HCT116 (cell line): ENCODE results near the gene GAB2. TPM values are rescaled to one million over a fixed set of nuclear protein-coding genes. Genes with fewer than 3 reads are reported as not detected.

Source experiments
- ATAC-seq: fragments of 200-7000 bp; cut with Tn5 transposase; 2 replicates; pipeline ENCODE4 v1.9.1; 2020; ENCODE audit warnings: mild to moderate bottlenecking, moderate library complexity
- BruUV-seq: library from RNA; stranded (reverse); fragments of 400-500 nt; replicated peaks from 2 replicates; lab custom pipeline; 2021; lab: Mats Ljungman, UMichigan
- CTCF ChIA-PET: fragments of 300-600 bp; sonication (Branson Sonifier 250); formaldehyde crosslinking; loops from one replicate; lab custom pipeline; 2021; ENCODE audit warnings: antibody characterized with exemption; lab: Charles Lee
- POLR2A ChIA-PET: fragments of 300-600, 350-600 bp; sonication (Branson Sonifier 250); formaldehyde crosslinking; loops from one replicate; lab custom pipeline; 2021; ENCODE audit warnings: antibody characterized with exemption; lab: Charles Lee
- RAD21 ChIA-PET, 2 experiments: fragments of 300-600 bp; sonication (Branson Sonifier 250); formaldehyde crosslinking; loops; one replicate each; lab custom pipeline; 2023; ENCODE audit warnings: low total read pairs in 2 of 2; ENCODE audit not compliant: uncharacterized antibody in 2 of 2, unreplicated experiment in 2 of 2, low non-redundant PET in 1 of 2; lab: Charles Lee
- DNase-seq: peaks from one replicate; pipeline ENCODE4 v3.0.0-alpha.2; 2010; ENCODE audit warnings: low read depth, low spot score
- H2AFZ ChIP-seq: fragments of 200-600 bp; shearing (Covaris generic), sonication (generic); 2 replicates; pipeline ENCODE4 v1.6.1; 2017; ENCODE audit warnings: low read depth, mixed run types, mixed read lengths, antibody characterized with exemption, low read length; ENCODE audit not compliant: poor library complexity, severe bottlenecking
- H3K27ac ChIP-seq: 2 replicates; pipeline ENCODE4 v1.5.1; 2012; ENCODE audit warnings: low read depth, low read length
- H3K27me3 ChIP-seq: fragments of 200-600 bp; sonication (generic); 2 replicates; pipeline ENCODE4 v1.6.1; 2016; ENCODE audit warnings: mixed run types, low read length, mixed read lengths; ENCODE audit not compliant: insufficient read depth
- H3K36me3 ChIP-seq, 2 experiments: fragments of 200-500 bp in 1 of 2; fragments of 200-600 bp in 1 of 2; sonication (Bioruptor generic) in 1 of 2; sonication (generic) in 1 of 2; 2 replicates each; pipeline versions ENCODE4 v1.5.1 to v1.6.1; 2014 to 2016; ENCODE audit warnings: low read length in 2 of 2, inconsistent platforms in 1 of 2, mixed read lengths in 1 of 2, mixed run types in 1 of 2; ENCODE audit not compliant: insufficient read depth in 2 of 2, control insufficient read depth in 1 of 2
- H3K4me1 ChIP-seq, 2 experiments: fragments of 200-600 bp in 1 of 2; sonication (generic) in 1 of 2; 2 replicates each; pipeline versions ENCODE4 v1.5.1 to v1.6.1; 2012 to 2017; ENCODE audit warnings: low read length in 2 of 2, inconsistent platforms in 1 of 2, mild to moderate bottlenecking in 1 of 2, mixed read lengths in 1 of 2, mixed run types in 1 of 2, moderate library complexity in 1 of 2; ENCODE audit not compliant: insufficient read depth in 2 of 2, control insufficient read depth in 1 of 2
- H3K4me2 ChIP-seq: fragments of 200-600 bp; sonication (generic); 2 replicates; pipeline ENCODE4 v1.6.1; 2017; ENCODE audit warnings: mixed run types, low read length, mixed read lengths
- H3K4me3 ChIP-seq, 2 experiments: fragments of 200-600 bp in 1 of 2; sonication (generic) in 1 of 2; replicated peaks in 1 of 2; 2 replicates each; pipeline ENCODE4 v1.5.1; 2011 to 2016; ENCODE audit warnings: low read length in 2 of 2, control low read depth in 1 of 2, low read depth in 1 of 2, mild to moderate bottlenecking in 1 of 2, mixed read lengths in 1 of 2, mixed run types in 1 of 2
- H3K79me2 ChIP-seq: fragments of 200-600 bp; sonication (generic); 2 replicates; pipeline ENCODE4 v1.6.1; 2017; ENCODE audit warnings: mild to moderate bottlenecking, mixed run types, low read length, moderate library complexity, mixed read lengths; ENCODE audit not compliant: insufficient read depth
- H3K9ac ChIP-seq: fragments of 200-600 bp; sonication (generic); 2 replicates; pipeline ENCODE4 v1.6.1; 2016; ENCODE audit warnings: low read length, mixed read lengths
- H3K9me2 ChIP-seq: fragments of 200-600 bp; sonication (generic), shearing (Covaris generic); 2 replicates; pipeline ENCODE4 v1.6.1; 2017; ENCODE audit warnings: mixed run types, mild to moderate bottlenecking, moderate library complexity; ENCODE audit not compliant: insufficient read depth
- H3K9me3 ChIP-seq, 2 experiments: fragments of 200-500 bp in 1 of 2; fragments of 200-600 bp in 1 of 2; sonication (Bioruptor generic) in 1 of 2; sonication (generic) in 1 of 2; 2 replicates each; pipeline ENCODE4 v1.6.1; 2014 to 2017; ENCODE audit warnings: low read length in 2 of 2, mixed read lengths in 2 of 2, inconsistent platforms in 1 of 2, low read depth in 1 of 2, mild to moderate bottlenecking in 1 of 2, mixed run types in 1 of 2, moderate library complexity in 1 of 2; ENCODE audit not compliant: control insufficient read depth in 1 of 2, insufficient read depth in 1 of 2
- H4K20me1 ChIP-seq: fragments of 200-600 bp; sonication (generic), shearing (Covaris generic); 2 replicates; pipeline ENCODE4 v1.6.1; 2017; ENCODE audit warnings: mixed run types, mild to moderate bottlenecking, moderate library complexity; ENCODE audit not compliant: insufficient read depth
- ATF3 ChIP-seq: IDR thresholded peaks from 2 replicates; pipeline ENCODE4 v1.6.1; 2012
- CBX3 ChIP-seq: IDR thresholded peaks from 2 replicates; pipeline ENCODE4 v1.6.1; 2012; ENCODE audit warnings: low read depth
- CEBPB ChIP-seq: IDR thresholded peaks from 2 replicates; pipeline ENCODE4 v1.6.1; 2012; ENCODE audit warnings: low read depth
- CTCF ChIP-seq, 3 experiments: fragments of 200-600 bp in 1 of 3; sonication (generic) in 1 of 3; IDR thresholded peaks in 2 of 3; conservative IDR thresholded peaks in 1 of 3; 2 replicates each; pipeline ENCODE4 v1.5.1; 2012 to 2017; ENCODE audit warnings: low read depth in 2 of 3, low read length in 2 of 3, antibody characterized with exemption in 1 of 3, borderline replicate concordance in 1 of 3, control low read depth in 1 of 3, mild to moderate bottlenecking in 1 of 3, mixed read lengths in 1 of 3, mixed run types in 1 of 3, moderate library complexity in 1 of 3; ENCODE audit not compliant: insufficient read depth in 1 of 3
- ELF1 ChIP-seq: IDR thresholded peaks from 2 replicates; pipeline ENCODE4 v1.6.1; 2012; ENCODE audit warnings: low read depth, borderline replicate concordance
- EZH2 ChIP-seq: fragments of 200-600 bp; sonication (generic); IDR thresholded peaks from 2 replicates; pipeline ENCODE4 v1.6.1; 2017; ENCODE audit warnings: antibody characterized with exemption, mixed run types
- EZH2phosphoT487 ChIP-seq: fragments of 200-600 bp; IDR thresholded peaks from 2 replicates; pipeline ENCODE4 v1.6.1; 2018; ENCODE audit warnings: antibody characterized with exemption, borderline replicate concordance
- FOSL1 ChIP-seq: IDR thresholded peaks from 2 replicates; pipeline ENCODE4 v1.6.1; 2012; ENCODE audit warnings: low read depth
- JUND ChIP-seq: IDR thresholded peaks from 2 replicates; pipeline ENCODE4 v1.6.1; 2012
- RAD21 ChIP-seq: IDR thresholded peaks from 2 replicates; pipeline ENCODE4 v1.6.1; 2012; ENCODE audit warnings: low read depth, mild to moderate bottlenecking
- REST ChIP-seq: IDR thresholded peaks from 2 replicates; pipeline ENCODE4 v1.6.1; 2012; ENCODE audit warnings: low read depth
- SIN3A ChIP-seq: IDR thresholded peaks from 2 replicates; pipeline ENCODE4 v1.6.1; 2012; ENCODE audit warnings: low read depth
- SP1 ChIP-seq: IDR thresholded peaks from 2 replicates; pipeline ENCODE4 v1.6.1; 2012; ENCODE audit warnings: low read depth
- SRF ChIP-seq: IDR thresholded peaks from 2 replicates; pipeline ENCODE4 v1.6.1; 2012; ENCODE audit warnings: low read depth
- ZBTB33 ChIP-seq: IDR thresholded peaks from 2 replicates; pipeline ENCODE4 v1.6.1; 2011; ENCODE audit warnings: mild to moderate bottlenecking, low read length, moderate library complexity; ENCODE audit not compliant: insufficient replicate concordance; ENCODE audit errors: extremely low read depth
- intact Hi-C: fragments of 100-400 bp; cut with micrococcal nuclease; formaldehyde crosslinking; loops from 2 replicates; pipeline ENCODE4 v1.10.0; 2022
- total RNA-seq: library from RNA; stranded (reverse); gene quantifications from one replicate; pipeline ENCODE4 v1.2.1, GENCODE V29; 2021; ENCODE audit not compliant: unreplicated experiment

GAB2 gene
- total RNA-seq, 1 experiment from 2014 or later: 1.9 TPM

GRCh38 chr11:78244080-78244479 lies 173.5 kb downstream of the GAB2 start:
- Histone ChIP-seq H3K9ac (no peak overlapping the region), H3K9me2 (no peaks in the 10 kb centered on the region), H4K20me1 (no peaks in the 10 kb centered on the region), H2AFZ (no peak overlapping the region), H3K4me2 (no peak overlapping the region), H3K36me3 (no peaks in the 10 kb centered on the region), H3K4me1 (peaks cover 0 to 4% of the 10 kb centered on the region in 2 experiments; a peak in 1 of 4 replicates), H3K4me3 (no peak overlapping the region), H3K79me2 (no peaks in the 10 kb centered on the region), H3K27ac (no peak overlapping the region), H3K9me3 (no peaks in the 10 kb centered on the region), H3K27me3 (no peaks in the 10 kb centered on the region)
- ChIA-PET RAD21 (no interaction called here), POLR2A (no interaction called here), CTCF (interaction anchor here (1.5 kb wide), 1 partner anchor 16 kb away, joined by 3 read pairs; no protein-coding TSS in a partner anchor)
- DNase-seq (no peak), ATAC-seq (no peak)
- intact Hi-C loops: no loop called here
- TF ChIP-seq CBX3: no peak
- no peak for TF ChIP-seq EZH2phosphoT487
- no peak for TF ChIP-seq RAD21
- TF ChIP-seq EZH2: no peak
- TF ChIP-seq SRF: no peak
- no peak for TF ChIP-seq CTCF (IDR thresholded peaks at IDR 0.05 in 2 of 3, conservative IDR thresholded peaks at IDR 0.05 in 1 of 3; ENCODE audit: borderline replicate concordance in 1 of 3, insufficient read depth in 1 of 3, low read depth in 2 of 3, low read length in 2 of 3)
- no peak for TF ChIP-seq REST
- no peak for TF ChIP-seq ZBTB33
- TF ChIP-seq SIN3A: no peak
- TF ChIP-seq ELF1: no peak
- no peak for TF ChIP-seq CEBPB
- TF ChIP-seq JUND: no peak
- no peak for TF ChIP-seq FOSL1
- no peak for TF ChIP-seq ATF3
- no peak for TF ChIP-seq SP1
- no TSS peak for BruUV-seq
